Stimulated activated CD8-positive, alpha-beta memory T cell treated with anti-CD3 and anti-CD28 coated beads, Interleukin-7, amount 100 ng/mL, for 4 hours (primary cell): ENCODE data around the gene TTL.
"Not testable (repeated sequence)": the region's sequence is repeated elsewhere in the genome, so short reads cannot be mapped to it uniquely, and the experiment has no call there.

Experiments
- DNase-seq, 2 donors: peaks; one replicate each; pipeline ENCODE4 v3.0.0-alpha.2; 2020; ENCODE audit warnings: low read depth in 2 of 2

TTL gene

GRCh38 chr2:112474844-112475486, 7.0 kb upstream of the TTL start:
- no peak for DNase-seq

GRCh38 chr2:112476434-112476833, 5.5 kb upstream of the TTL start:
- DNase-seq: no peak

- no peak for DNase-seq
Measured at GRCh38 chr2:112480530-112481049, 1.4 kb upstream of the TTL start.

GRCh38 chr2:112481050-112481527, 867 bp upstream of the TTL start:
- DNase-seq: peak; percentile 65 to 74

GRCh38 chr2:112482309-112483041, 519 bp downstream of the TTL start:
- DNase-seq: peak in 1 of 2 donors; percentile 15

GRCh38 chr2:112483042-112483473, 1.1 kb downstream of the TTL start:
- no peak for DNase-seq

- no peak for DNase-seq
Measured at GRCh38 chr2:112483831-112484230, 1.9 kb downstream of the TTL start.

- DNase-seq: no peak
Measured at GRCh38 chr2:112485849-112486248, 3.9 kb downstream of the TTL start.

- no peak for DNase-seq
Measured at GRCh38 chr2:112486895-112487294, 4.9 kb downstream of the TTL start.

GRCh38 chr2:112487444-112487961, 5.5 kb downstream of the TTL start:
- DNase-seq: no peak

- DNase-seq: no peak
Measured at GRCh38 chr2:112488201-112488600, 6.2 kb downstream of the TTL start.

GRCh38 chr2:112491946-112492345, 10.0 kb downstream of the TTL start:
- DNase-seq: no peak

GRCh38 chr2:112493048-112493447, 11.1 kb downstream of the TTL start:
- no peak for DNase-seq

GRCh38 chr2:112493858-112494648, 12.1 kb downstream of the TTL start:
- DNase-seq: no peak

- DNase-seq: no peak
Measured at GRCh38 chr2:112494828-112495227, 12.9 kb downstream of the TTL start.

GRCh38 chr2:112495878-112496277, 13.9 kb downstream of the TTL start:
- DNase-seq: not testable (repeated sequence)

- peak in 1 of 2 donors; percentile 34 for DNase-seq
Measured at GRCh38 chr2:112500850-112501484, 19.0 kb downstream of the TTL start.

- not testable (repeated sequence) for DNase-seq
Measured at GRCh38 chr2:112509239-112509998, 27.5 kb downstream of the TTL start.

- DNase-seq: no peak
Measured at GRCh38 chr2:112516801-112517200, 34.8 kb downstream of the TTL start.

GRCh38 chr2:112518807-112519206, 36.9 kb downstream of the TTL start:
- no peak for DNase-seq

- DNase-seq: no peak
Measured at GRCh38 chr2:112519506-112519905, 37.5 kb downstream of the TTL start.
